Esophagus squamous epithelium (tissue), 4 donors: Measurements from ENCODE around the gene CLIC1.

ENCODE experiments used
- CTCF ChIP-seq, 6 experiments: fragments of 450-650 bp in 4 of 6; fragments of 200-600 bp in 2 of 6; sonication (generic) in 2 of 6; IDR thresholded peaks; one replicate each; pipeline ENCODE4 v1.5.1; 2016 to 2019; ENCODE audit warnings: antibody characterized with exemption in 6 of 6, mild to moderate bottlenecking in 4 of 6, moderate library complexity in 4 of 6
- POLR2A ChIP-seq, 4 donors: fragments of 450-650 bp; IDR thresholded peaks; one replicate each; pipeline ENCODE4 v1.6.1; 2017; ENCODE audit warnings: antibody characterized with exemption in 4 of 4, mild to moderate bottlenecking in 4 of 4, moderate library complexity in 3 of 4

GRCh38 chr6:31691078-31691463 lies 45.3 kb downstream of the CLIC1 start:
- TF ChIP-seq CTCF (IDR thresholded peaks at IDR 0.05), result no peak
- TF ChIP-seq POLR2A (IDR thresholded peaks at IDR 0.05), result no peak
